HepG2 (cell line): ENCODE results near the gene SNU13.

Source experiments
- EP300 ChIP-seq, 3 experiments: sonication (generic) in 1 of 3; formaldehyde crosslinking in 1 of 3; IDR thresholded peaks; 2 replicates each; pipeline versions ENCODE4 v1.5.1 to v1.6.1; 2011 to 2020; ENCODE audit warnings: low read depth in 2 of 3, low read length in 2 of 3, borderline replicate concordance in 1 of 3, improper control_type of control experiment in 1 of 3, mild to moderate bottlenecking in 1 of 3, missing genetic modification reagents in 1 of 3, moderate library complexity in 1 of 3
- PHF5A ChIP-seq: IDR thresholded peaks from one replicate; pipeline ENCODE4 v1.6.1; 2018; ENCODE audit warnings: low read depth, missing genetic modification reagents; ENCODE audit not compliant: unreplicated experiment
- TF ChIP-seq, protein P1 (sequence below): sonication (generic); formaldehyde crosslinking; IDR thresholded peaks from 2 replicates; pipeline ENCODE4 v1.5.0; 2020; ENCODE audit warnings: mild to moderate bottlenecking, missing genetic modification reagents, moderate library complexity
- TF ChIP-seq, protein P2 (sequence below): sonication (generic); formaldehyde crosslinking; IDR thresholded peaks from 2 replicates; pipeline ENCODE4 v1.8.1; 2023; ENCODE audit warnings: missing genetic modification reagents, inconsistent platforms, borderline replicate concordance
- TF ChIP-seq, protein P3 (sequence below): sonication (generic); formaldehyde crosslinking; IDR thresholded peaks from 2 replicates; pipeline ENCODE4 v1.4.0; 2020; ENCODE audit warnings: missing genetic modification reagents, borderline replicate concordance
- TF ChIP-seq, protein P4 (sequence below): sonication (generic); formaldehyde crosslinking; IDR thresholded peaks from 2 replicates; pipeline ENCODE4 v1.4.0; 2020; ENCODE audit warnings: missing genetic modification reagents

DNA sequence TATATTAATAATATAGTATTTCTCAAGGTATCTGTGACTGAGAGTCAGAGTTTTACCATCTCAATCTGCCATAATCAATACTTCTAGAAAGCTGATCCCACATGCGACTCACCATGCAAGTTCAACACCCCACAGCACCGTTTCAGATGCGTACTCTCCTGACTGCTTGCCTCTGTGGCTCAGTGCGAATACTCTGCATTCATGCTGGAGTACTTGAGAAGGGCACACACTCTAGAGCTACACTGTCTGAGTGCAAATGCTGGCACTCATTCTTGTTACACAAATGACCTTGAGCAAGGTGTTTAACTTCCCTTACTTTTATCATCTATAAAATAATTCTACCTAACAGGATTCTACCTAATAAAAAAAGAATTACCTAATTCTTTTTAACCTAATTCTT, 12.5 kb downstream of the SNU13 start:
- TF ChIP-seq PHF5A (CRISPR knock-in tag) (no peak), EP300 (IDR thresholded peaks at IDR 0.05; ENCODE audit: low read depth in 2 of 2, low read length in 2 of 2) (no peak), EP300 (CRISPR knock-in tag; IDR thresholded peaks at IDR 0.05; ENCODE audit: borderline replicate concordance) (no peak)
- TF ChIP-seq, protein P1, sequence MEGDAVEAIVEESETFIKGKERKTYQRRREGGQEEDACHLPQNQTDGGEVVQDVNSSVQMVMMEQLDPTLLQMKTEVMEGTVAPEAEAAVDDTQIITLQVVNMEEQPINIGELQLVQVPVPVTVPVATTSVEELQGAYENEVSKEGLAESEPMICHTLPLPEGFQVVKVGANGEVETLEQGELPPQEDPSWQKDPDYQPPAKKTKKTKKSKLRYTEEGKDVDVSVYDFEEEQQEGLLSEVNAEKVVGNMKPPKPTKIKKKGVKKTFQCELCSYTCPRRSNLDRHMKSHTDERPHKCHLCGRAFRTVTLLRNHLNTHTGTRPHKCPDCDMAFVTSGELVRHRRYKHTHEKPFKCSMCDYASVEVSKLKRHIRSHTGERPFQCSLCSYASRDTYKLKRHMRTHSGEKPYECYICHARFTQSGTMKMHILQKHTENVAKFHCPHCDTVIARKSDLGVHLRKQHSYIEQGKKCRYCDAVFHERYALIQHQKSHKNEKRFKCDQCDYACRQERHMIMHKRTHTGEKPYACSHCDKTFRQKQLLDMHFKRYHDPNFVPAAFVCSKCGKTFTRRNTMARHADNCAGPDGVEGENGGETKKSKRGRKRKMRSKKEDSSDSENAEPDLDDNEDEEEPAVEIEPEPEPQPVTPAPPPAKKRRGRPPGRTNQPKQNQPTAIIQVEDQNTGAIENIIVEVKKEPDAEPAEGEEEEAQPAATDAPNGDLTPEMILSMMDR (CRISPR knock-in tag): no peak
- TF ChIP-seq, protein P2, sequence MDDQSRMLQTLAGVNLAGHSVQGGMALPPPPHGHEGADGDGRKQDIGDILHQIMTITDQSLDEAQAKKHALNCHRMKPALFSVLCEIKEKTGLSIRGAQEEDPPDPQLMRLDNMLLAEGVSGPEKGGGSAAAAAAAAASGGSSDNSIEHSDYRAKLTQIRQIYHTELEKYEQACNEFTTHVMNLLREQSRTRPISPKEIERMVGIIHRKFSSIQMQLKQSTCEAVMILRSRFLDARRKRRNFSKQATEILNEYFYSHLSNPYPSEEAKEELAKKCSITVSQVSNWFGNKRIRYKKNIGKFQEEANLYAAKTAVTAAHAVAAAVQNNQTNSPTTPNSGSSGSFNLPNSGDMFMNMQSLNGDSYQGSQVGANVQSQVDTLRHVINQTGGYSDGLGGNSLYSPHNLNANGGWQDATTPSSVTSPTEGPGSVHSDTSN: no peak
- TF ChIP-seq, protein P3, sequence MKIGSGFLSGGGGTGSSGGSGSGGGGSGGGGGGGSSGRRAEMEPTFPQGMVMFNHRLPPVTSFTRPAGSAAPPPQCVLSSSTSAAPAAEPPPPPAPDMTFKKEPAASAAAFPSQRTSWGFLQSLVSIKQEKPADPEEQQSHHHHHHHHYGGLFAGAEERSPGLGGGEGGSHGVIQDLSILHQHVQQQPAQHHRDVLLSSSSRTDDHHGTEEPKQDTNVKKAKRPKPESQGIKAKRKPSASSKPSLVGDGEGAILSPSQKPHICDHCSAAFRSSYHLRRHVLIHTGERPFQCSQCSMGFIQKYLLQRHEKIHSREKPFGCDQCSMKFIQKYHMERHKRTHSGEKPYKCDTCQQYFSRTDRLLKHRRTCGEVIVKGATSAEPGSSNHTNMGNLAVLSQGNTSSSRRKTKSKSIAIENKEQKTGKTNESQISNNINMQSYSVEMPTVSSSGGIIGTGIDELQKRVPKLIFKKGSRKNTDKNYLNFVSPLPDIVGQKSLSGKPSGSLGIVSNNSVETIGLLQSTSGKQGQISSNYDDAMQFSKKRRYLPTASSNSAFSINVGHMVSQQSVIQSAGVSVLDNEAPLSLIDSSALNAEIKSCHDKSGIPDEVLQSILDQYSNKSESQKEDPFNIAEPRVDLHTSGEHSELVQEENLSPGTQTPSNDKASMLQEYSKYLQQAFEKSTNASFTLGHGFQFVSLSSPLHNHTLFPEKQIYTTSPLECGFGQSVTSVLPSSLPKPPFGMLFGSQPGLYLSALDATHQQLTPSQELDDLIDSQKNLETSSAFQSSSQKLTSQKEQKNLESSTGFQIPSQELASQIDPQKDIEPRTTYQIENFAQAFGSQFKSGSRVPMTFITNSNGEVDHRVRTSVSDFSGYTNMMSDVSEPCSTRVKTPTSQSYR (CRISPR knock-in tag): no peak
- TF ChIP-seq, protein P4, sequence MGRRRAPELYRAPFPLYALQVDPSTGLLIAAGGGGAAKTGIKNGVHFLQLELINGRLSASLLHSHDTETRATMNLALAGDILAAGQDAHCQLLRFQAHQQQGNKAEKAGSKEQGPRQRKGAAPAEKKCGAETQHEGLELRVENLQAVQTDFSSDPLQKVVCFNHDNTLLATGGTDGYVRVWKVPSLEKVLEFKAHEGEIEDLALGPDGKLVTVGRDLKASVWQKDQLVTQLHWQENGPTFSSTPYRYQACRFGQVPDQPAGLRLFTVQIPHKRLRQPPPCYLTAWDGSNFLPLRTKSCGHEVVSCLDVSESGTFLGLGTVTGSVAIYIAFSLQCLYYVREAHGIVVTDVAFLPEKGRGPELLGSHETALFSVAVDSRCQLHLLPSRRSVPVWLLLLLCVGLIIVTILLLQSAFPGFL: no peak
